8988T (cell line): ENCODE data around the gene SPECC1.
"Not testable (repeated sequence)": the region's sequence is repeated elsewhere in the genome, so short reads cannot be mapped to it uniquely, and the experiment has no call there.

Source experiments
- DNase-seq: peaks from one replicate; pipeline ENCODE4 v3.0.0; 2011

SPECC1 gene

GRCh38 chr17:20010099-20010863 is 1.1 kb downstream of the SPECC1 start:
- DNase-seq: no peak

DNA sequence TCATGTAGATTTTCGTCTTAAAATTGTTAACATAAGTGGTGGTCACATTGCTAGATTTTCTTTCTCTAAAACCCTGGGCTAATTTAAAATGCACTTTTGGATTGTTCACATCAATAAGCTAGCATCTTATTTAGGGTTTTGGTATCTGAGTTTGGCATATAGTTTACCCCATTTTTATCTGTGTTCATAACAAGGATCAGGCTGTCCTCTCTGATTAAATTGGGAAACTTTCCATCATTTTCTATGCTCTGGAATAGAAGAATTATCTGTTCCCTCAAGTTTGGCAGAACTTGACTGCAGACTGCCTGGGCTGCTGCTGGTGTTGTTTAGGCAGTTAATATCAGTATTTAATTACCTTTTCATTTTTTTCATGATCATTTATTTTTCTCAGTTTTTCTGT is 1.8 kb downstream of the SPECC1 start:
- DNase-seq: no peak

- no peak for DNase-seq
Measured at GRCh38 chr17:20012017-20012536, 2.9 kb downstream of the SPECC1 start.

DNA sequence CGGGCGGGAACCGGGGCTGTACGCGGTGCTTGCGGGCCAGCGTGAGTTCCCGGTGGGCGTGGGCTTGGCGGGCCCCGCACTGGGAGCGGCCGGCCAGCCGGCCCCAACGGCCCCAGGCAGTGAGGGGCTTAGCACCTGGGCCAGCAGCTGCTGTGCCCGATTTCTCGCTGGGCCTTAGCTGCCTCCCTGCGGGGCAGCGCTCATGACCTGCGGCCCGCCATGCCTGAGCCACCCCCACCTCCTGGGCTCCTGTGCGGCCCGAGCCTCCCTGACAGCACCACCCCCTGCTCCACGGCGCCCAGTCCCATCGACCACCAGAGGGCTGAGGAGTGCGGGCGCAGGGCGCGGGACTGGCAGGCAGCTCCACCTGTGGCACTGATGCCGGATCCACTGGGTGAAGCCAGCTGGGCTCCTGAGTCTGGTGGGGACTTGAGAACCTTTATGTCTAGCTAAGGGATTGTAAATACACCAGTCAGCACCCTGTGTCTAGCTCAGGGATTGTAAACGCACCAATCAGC is 7.4 kb downstream of the SPECC1 start:
- DNase-seq: not testable (repeated sequence)

- no peak for DNase-seq
Measured at GRCh38 chr17:20022701-20023100, 13.5 kb downstream of the SPECC1 start.

DNA sequence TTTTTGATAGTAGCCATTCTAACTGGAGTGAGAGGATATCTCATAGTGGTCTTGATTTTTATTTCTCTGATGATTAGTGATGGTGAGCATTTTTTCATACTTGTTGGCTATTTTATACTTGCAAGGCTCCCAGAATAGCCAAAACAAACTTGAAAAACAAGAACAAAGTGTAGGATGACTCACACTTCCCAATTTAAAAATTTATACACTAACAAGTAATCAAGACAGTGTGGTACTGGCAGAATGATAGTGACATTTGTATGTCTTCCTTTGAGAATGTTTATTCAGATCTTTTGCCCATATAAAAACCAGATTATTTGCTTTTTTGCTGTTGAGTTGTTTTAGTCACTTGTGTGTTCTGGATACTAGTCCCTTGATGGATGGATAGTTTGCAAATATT is 17.8 kb downstream of the SPECC1 start:
- DNase-seq: no peak

- no peak for DNase-seq
Measured at GRCh38 chr17:20028443-20028842, 19.3 kb downstream of the SPECC1 start.

DNA sequence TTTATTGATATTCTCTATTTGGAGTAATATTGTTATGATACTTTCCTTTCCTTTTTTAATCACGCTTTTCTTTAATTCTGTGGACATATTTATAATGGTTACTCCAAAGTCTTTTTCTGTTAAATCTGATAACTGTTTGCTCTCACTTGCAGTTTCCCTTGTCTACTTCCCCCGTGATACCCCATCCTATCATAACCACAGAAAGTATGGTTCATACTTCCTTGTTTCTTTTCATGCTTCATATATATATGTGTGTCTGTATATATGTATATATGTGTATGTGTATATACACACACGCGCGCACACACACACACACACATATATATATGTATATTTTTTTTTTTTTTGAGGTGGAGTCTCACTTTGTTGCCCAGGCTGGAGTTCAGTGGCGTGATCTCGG is 23.5 kb downstream of the SPECC1 start:
- DNase-seq: no peak

- DNase-seq: no peak
Measured at GRCh38 chr17:20033415-20033814, 24.3 kb downstream of the SPECC1 start.

DNA sequence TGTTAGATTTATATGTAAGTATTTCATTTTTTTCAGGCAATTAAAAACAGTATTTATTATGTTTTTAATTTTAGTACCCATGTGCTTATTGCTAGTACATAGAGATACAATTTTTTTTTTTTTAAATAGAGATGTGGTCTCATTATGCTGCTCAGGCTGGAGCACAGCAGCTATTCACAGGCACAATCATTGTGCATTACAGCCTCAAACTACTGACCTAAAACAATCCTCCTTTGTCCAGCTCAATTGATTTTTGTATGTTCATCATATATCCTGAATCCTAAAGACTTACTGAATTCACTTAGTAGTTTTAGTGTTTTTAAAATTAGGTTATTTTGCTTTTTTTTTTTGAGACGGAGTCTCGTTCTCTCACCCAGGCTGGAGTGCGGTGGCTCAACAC is 26.3 kb downstream of the SPECC1 start:
- no peak for DNase-seq

- not testable (repeated sequence) for DNase-seq
Measured at GRCh38 chr17:20037286-20037685, 28.1 kb downstream of the SPECC1 start.

DNA sequence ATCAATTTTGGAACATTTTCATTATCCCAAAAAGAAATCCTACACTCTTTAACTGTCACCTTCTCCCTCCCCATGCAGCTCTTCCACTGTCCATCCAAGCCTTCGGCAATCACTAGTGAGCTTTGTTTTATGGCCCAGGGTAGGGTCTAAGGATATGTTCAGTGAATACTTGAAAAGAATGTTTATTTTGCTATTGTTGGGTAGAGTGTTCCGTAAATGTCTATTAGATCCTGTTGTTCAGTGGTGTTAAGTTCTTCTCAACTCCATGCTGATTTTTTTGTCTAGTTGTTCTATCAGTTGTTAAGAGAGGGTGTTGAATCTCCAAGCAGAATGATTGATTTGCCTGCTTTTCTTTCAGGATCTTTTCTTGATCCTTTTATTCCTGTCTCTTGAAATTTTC is 29.9 kb downstream of the SPECC1 start:
- DNase-seq: no peak

DNA sequence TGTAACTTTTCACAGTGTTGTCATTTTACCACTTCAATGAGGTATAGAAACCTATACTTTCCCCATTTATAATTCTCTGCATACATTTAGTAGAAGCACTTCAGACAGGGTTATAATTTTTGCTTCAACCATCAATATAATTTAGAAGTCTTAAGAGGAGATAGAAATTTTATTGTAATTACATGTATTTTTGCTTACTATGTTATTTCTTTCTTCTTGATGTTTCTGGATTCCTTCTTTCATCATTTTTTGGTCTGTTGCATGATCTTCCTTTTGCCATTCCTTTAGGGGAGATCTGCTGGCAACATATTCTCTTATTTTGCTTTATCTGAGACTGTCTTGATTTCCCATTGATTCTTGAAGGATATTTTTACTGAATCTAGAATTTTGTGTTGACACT is 31.1 kb downstream of the SPECC1 start:
- no peak for DNase-seq

DNA sequence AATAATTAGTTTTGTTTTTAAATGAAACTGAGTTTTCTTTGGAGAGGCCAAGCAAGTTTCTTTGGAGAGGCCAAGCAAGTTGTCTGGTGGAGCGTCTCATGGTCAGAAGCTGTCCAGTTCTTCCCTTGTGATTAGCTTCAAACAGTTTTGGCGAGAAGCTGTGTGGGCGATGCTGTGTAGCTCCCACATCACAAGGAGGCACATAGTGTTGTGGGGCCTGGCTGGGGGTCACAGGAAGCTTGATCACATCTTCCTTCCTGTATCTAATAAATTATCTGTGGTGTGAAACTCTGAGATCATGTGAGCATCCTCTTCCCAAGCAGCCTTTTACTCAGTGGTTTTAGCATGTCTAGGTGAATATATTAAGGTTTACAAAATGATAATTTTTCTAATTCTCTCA is 33.9 kb downstream of the SPECC1 start:
- DNase-seq: no peak

GRCh38 chr17:20045476-20045875 is 36.3 kb downstream of the SPECC1 start:
- no peak for DNase-seq

GRCh38 chr17:20046629-20047028 is 37.5 kb downstream of the SPECC1 start:
- DNase-seq: no peak

DNA sequence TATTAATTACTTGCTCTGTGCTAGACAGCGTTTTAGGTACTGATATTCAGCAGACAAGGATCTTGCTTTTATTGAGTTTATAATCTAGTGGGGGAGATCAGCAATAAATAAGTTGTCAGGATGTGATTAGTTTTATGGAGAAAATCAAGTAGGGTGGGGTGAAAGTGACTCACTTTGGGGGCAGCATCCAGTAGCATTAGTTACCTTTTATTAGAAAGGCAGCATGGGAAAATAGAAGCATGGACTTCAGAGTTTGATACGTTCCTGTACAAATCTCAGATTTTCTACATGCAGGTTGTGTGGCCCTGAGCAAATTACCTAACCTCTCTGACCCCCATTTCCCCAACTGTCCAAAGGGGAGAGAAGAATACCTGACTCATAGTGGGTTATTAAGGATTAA is 42.5 kb downstream of the SPECC1 start:
- no peak for DNase-seq

GRCh38 chr17:20053361-20053964 is 44.3 kb downstream of the SPECC1 start:
- DNase-seq: no peak

GRCh38 chr17:20059728-20060188 is 50.6 kb downstream of the SPECC1 start:
- no peak for DNase-seq

- DNase-seq: no peak
Measured at GRCh38 chr17:20063665-20064648, 54.8 kb downstream of the SPECC1 start.

- DNase-seq: peak; percentile 47
Measured at GRCh38 chr17:20066253-20066652, 57.1 kb downstream of the SPECC1 start.

DNA sequence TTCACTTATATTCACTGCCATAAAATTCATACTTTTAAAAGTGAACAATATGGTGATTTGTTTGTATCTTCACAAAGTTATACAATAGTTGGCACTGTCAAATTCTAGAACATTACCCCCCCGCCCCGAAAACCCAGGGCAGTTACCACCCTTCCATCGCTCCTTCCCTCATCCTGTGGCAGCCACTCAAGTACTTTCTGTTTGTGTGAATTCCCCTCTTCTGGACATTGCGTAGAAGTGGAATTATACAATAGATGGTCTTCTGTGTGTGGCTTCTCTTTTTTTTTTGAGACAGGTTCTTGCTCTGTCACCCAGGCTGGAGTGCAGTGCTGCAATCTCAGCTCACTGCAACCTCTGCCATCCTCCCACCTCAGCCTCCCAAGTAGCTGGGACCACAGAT is 58.6 kb downstream of the SPECC1 start:
- no peak for DNase-seq

GRCh38 chr17:20068445-20068844 is 59.3 kb downstream of the SPECC1 start:
- no peak for DNase-seq
